OCI-LY7 (cell line): Measurements from ENCODE around the gene ZXDC.

Experiments used
- CTCF ChIP-seq: fragments of 200-600 bp; sonication (generic); conservative IDR thresholded peaks from 2 replicates; pipeline ENCODE4 v1.5.1; 2014; ENCODE audit warnings: mild to moderate bottlenecking, antibody characterized with exemption, low read length, moderate library complexity, mixed read lengths
- EZH2phosphoT487 ChIP-seq: fragments of 200-600 bp; sonication (generic); IDR thresholded peaks from 2 replicates; pipeline ENCODE4 v1.6.1; 2018; ENCODE audit warnings: low read depth, borderline replicate concordance, mild to moderate bottlenecking, mixed run types, antibody characterized with exemption, low read length, moderate library complexity, mixed read lengths

GRCh38 chr3:126467611-126467955, 8.1 kb downstream of the ZXDC start:
- TF ChIP-seq CTCF = no peak
- no peak for TF ChIP-seq EZH2phosphoT487
